Mucosa of rectum (tissue), 2 donors: ENCODE data around the gene THSD7A.

Experiments
- H3K27ac ChIP-seq, 2 donors: one replicate each; pipeline ENCODE4 v1.7.0; 2013; ENCODE audit warnings: inconsistent platforms in 2 of 2, low read depth in 2 of 2, low read length in 2 of 2
- H3K27me3 ChIP-seq, 2 donors: one replicate each; pipeline ENCODE4 v1.7.0; 2013; ENCODE audit warnings: low read length in 2 of 2; ENCODE audit not compliant: control insufficient read depth in 2 of 2, insufficient read depth in 2 of 2
- H3K36me3 ChIP-seq, 2 donors: one replicate each; pipeline ENCODE4 v1.7.0; 2013; ENCODE audit warnings: low read length in 2 of 2; ENCODE audit not compliant: control insufficient read depth in 2 of 2, insufficient read depth in 2 of 2
- H3K4me1 ChIP-seq, 2 donors: one replicate each; pipeline ENCODE4 v1.7.0; 2013; ENCODE audit warnings: low read length in 2 of 2, mild to moderate bottlenecking in 1 of 2; ENCODE audit not compliant: control insufficient read depth in 2 of 2, insufficient read depth in 2 of 2
- H3K4me3 ChIP-seq, 2 donors: one replicate each; pipeline ENCODE4 v1.7.0; 2013; ENCODE audit warnings: low read length in 2 of 2
- H3K9ac ChIP-seq, 2 donors: one replicate each; pipeline ENCODE4 v1.7.0; 2013; ENCODE audit warnings: low read length in 2 of 2, low read depth in 1 of 2, mild to moderate bottlenecking in 1 of 2
- H3K9me3 ChIP-seq, 2 donors: one replicate each; pipeline ENCODE4 v1.7.0; 2013; ENCODE audit warnings: low read length in 2 of 2; ENCODE audit not compliant: control insufficient read depth in 2 of 2
- donor health status: healthy.
- donor health status: Normal muscosa, but diverticular disease.

The THSD7A gene

DNA sequence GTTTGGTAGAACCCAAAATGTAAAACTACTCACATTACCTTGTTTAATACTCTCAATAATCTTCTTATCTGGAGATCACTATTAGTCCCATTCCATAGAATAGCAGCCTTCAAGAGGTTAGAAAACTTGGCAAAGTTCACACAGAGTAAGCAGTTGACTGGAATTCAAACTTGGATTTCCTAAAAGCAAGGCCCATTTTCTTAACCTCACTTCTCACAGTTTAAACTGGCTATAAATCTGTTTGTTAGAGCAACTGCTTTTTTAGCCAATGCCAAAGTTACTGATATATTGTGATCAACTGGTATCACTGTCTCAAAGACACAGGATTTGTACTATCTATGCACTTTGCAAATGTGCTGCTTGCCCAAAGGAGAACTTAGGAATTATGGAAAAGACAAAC is 230.2 kb downstream of the THSD7A start:
- no peaks in the 10 kb centered on the region for H3K36me3 ChIP-seq
- H3K9ac ChIP-seq = no peak overlapping the region
- no peaks in the 10 kb centered on the region for H3K4me1 ChIP-seq
- no peaks in the 10 kb centered on the region for H3K9me3 ChIP-seq
- no peaks in the 10 kb centered on the region for H3K27me3 ChIP-seq
- no peak overlapping the region for H3K4me3 ChIP-seq
- no peak overlapping the region for H3K27ac ChIP-seq

DNA sequence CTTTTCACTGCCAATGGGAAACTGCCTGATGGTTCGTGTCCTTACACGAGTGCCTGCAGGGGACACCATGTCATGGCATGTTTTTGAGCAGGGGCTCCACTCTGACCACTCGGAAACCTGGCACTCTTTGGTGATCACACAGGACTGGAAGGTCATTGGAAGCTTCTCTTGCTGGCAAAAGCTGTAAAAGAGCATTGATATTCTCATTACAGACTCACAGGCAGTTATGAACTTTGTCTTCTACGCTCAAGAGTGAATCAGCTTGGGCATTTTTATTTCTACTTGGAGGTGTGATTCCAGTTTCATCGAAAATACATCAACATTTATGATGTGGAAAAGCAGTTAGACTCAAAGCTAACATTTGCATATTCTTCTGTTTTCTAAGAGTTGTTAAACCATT is 238.7 kb downstream of the THSD7A start:
- no peaks in the 10 kb centered on the region for H3K27me3 ChIP-seq
- no peak overlapping the region for H3K4me3 ChIP-seq
- no peaks in the 10 kb centered on the region for H3K36me3 ChIP-seq
- no peak overlapping the region for H3K27ac ChIP-seq
- H3K9me3 ChIP-seq = no peaks in the 10 kb centered on the region
- H3K9ac ChIP-seq = no peak overlapping the region
- no peaks in the 10 kb centered on the region for H3K4me1 ChIP-seq

DNA sequence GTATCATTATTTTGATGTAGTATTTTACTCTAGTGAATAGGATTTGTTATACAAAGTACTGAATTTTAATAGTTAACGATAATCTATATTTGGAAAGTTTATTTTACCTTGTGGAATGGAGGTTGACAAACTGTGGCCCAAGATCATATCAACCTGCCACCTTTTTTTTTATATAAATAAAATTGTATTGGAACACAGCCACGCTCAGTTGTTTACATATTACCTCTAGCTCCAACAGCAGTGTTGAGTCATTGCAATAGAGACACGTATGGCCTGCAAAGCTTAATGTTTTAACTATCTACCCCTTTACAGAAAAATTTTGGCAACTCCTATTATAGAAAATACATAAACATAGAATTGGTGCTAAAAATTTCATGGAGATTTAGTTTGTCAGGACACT is 239.3 kb downstream of the THSD7A start:
- no peak overlapping the region for H3K27ac ChIP-seq
- no peak overlapping the region for H3K4me3 ChIP-seq

DNA sequence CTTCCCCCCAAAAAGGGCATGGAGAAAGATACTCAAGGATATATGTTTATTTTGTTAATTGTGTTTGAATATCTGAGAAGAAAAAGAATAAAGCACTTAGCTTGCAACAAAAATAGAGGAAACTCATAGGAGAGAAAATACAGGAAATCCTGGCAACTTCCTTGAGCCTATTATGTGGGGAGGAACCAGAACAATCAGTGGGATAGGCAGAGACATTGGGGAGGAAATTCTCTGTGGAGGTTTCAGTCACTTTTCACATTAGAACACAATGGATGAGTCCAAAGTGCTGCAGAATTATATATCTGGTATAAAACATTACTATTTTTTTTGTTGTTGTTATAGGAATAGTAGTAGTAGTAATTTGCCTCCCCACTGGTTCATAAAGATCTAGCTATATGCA is 240.1 kb downstream of the THSD7A start:
- Histone ChIP-seq H3K9ac (no peak overlapping the region), H3K27ac (no peak overlapping the region), H3K9me3 (no peaks in the 10 kb centered on the region), H3K4me1 (no peaks in the 10 kb centered on the region), H3K4me3 (no peak overlapping the region), H3K27me3 (no peaks in the 10 kb centered on the region), H3K36me3 (no peaks in the 10 kb centered on the region)

More for the DNA sequence above, 239.3 kb downstream of the THSD7A start:
- Histone ChIP-seq H3K9me3 (no peaks in the 10 kb centered on the region), H3K4me1 (no peaks in the 10 kb centered on the region), H3K36me3 (no peaks in the 10 kb centered on the region), H3K9ac (no peak overlapping the region), H3K27me3 (no peaks in the 10 kb centered on the region)

DNA sequence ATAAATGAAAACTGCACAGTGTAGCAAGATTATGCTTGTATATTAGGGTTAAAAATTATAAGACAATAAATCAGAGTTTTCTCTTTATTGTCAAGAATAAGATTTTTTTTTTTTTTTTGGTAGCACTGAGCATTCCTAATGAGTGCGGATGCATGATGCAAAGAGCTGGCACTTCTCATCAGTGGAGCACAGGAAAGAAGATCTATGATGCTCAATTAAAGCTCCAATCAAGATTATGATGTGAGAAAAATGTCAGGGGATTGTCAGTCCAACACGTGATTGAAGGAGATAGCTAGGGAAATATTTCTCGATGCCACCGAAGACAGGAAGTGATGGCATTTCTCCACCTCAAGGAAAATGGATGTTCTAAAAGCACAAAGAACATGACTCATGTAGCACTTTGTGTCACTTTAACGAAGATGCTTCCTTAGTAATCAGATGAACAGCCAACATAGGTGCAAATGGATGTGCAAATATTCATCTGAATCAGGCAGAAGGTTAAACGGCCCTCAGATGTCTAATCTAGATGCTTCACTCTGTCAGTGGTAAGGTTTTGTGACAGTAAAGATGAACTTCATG is 240.9 kb downstream of the THSD7A start:
- Histone ChIP-seq H3K36me3 (no peaks in the 10 kb centered on the region), H3K27me3 (no peaks in the 10 kb centered on the region), H3K27ac (no peak overlapping the region), H3K4me3 (no peak overlapping the region), H3K9me3 (no peaks in the 10 kb centered on the region), H3K9ac (no peak overlapping the region), H3K4me1 (no peaks in the 10 kb centered on the region)

DNA sequence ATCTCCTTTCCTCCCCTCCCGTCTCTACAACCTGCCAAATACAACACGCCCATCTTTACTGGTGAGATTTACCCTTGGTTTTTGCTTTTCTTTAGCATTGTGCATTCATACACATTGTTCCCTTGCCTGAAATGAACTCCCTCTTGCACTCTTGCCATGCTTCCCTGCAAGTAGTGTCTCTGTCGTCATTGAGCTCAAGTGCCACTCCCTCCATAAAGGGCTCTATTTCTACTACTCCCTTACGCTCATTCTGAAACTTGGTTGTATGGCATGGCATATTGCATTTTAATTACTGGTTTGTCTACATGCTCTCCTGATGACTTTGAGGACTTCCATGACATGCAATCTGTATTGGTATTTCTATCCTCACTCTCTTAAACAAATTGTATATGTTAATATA is 242.7 kb downstream of the THSD7A start:
- Histone ChIP-seq H3K4me1 (no peaks in the 10 kb centered on the region), H3K27ac (no peak overlapping the region), H3K27me3 (no peaks in the 10 kb centered on the region), H3K9ac (no peak overlapping the region), H3K4me3 (no peak overlapping the region), H3K9me3 (no peaks in the 10 kb centered on the region), H3K36me3 (no peaks in the 10 kb centered on the region)

DNA sequence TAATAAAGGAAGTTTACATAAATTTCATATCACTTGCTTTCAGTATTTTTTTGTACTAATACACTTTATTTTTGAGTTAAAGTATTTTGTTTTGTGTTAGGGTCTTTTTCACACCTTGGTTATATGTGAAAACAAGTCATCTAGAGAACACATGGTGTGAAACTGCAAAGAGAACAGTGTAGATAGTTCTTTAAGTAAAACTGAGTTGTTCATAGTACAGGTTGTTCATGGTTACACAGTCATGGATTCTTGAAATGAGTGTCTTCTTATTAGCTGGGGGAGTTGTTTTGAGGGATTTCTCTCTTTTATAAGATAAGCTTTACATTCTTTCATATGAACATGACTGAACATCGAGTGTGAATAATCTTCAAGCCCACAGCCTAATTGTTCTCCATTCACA is 244.2 kb downstream of the THSD7A start:
- Histone ChIP-seq H3K27me3 (no peaks in the 10 kb centered on the region), H3K4me3 (no peak overlapping the region), H3K4me1 (no peaks in the 10 kb centered on the region), H3K9me3 (no peaks in the 10 kb centered on the region), H3K9ac (no peak overlapping the region), H3K36me3 (no peaks in the 10 kb centered on the region), H3K27ac (no peak overlapping the region)

DNA sequence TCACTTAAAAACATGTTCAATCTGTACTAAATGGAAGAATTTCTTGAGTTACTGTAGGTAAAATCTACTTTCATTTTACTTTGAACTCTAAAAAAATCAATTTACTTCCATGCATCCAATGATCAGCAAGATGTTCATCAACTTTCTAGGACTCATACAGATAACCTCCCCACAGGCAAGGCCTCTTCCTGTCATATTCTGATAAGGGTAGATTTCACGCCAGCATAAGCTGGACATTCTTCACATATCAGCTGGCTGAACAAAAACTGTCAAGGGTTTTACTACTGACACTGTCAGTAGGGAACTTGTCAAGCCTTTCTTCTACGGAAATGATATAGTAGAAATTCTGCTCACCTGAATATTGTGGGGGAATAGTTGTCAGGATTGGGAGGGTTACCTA is 244.9 kb downstream of the THSD7A start:
- no peaks in the 10 kb centered on the region for H3K4me1 ChIP-seq

DNA sequence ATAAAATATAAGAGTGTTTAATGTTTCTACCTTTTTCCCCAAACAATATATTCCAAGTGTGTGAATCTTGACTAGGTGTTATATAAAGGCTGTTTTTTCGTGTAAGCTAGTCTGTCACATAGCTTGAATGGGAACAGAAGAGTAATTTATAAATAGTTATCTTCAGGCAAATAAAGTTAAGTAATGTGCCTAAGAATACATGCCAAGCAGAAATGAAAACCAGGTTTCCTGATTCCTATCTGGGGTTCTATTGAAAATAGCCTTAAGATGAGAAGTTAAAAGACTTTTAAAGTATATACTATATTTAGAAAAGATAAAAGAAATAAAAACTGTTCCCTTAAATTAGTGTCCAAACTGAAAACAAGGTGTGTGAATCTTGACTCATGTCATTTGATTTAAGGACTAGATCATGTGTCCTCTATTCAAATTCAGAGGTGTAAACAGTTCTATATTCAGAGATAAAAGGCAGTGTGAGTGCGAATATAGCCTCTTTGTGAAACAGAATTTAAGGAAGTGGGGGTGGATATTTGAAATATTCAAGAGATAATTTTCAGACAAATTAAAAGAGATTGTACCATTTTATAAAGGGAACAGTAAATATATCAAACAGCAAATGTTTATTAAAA is 247.5 kb downstream of the THSD7A start:
- H3K36me3 ChIP-seq = no peaks in the 10 kb centered on the region
- H3K27me3 ChIP-seq = no peaks in the 10 kb centered on the region
- no peak overlapping the region for H3K27ac ChIP-seq
- H3K9ac ChIP-seq = no peak overlapping the region
- H3K9me3 ChIP-seq = no peaks in the 10 kb centered on the region
- H3K4me3 ChIP-seq = no peak overlapping the region
- no peaks in the 10 kb centered on the region for H3K4me1 ChIP-seq

More for the DNA sequence above, 244.9 kb downstream of the THSD7A start:
- no peak overlapping the region for H3K9ac ChIP-seq
- H3K9me3 ChIP-seq = no peaks in the 10 kb centered on the region
- H3K27me3 ChIP-seq = no peaks in the 10 kb centered on the region
- H3K27ac ChIP-seq = no peak overlapping the region
- no peak overlapping the region for H3K4me3 ChIP-seq
- no peaks in the 10 kb centered on the region for H3K36me3 ChIP-seq

DNA sequence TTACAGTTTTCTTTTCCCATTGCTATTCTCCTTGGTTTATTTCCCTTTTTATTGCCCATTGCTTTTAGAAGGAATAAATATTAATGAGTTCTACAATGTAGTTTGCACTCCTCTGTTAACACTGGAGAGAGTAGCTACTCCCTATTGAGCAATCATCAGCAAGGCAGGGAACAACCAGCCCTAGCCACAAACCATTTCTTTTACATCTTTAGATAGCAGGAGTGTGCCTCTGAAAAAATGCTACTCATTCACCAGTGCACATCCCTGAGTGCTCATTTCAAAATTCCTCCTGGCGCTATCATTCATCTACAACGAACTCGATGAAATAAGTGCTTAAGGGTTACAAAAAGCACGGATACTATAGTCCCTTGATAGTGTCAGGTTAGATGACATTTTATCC is 252.9 kb downstream of the THSD7A start:
- H3K27ac ChIP-seq = no peak overlapping the region
- no peak overlapping the region for H3K4me3 ChIP-seq
- no peaks in the 10 kb centered on the region for H3K4me1 ChIP-seq
- no peaks in the 10 kb centered on the region for H3K9me3 ChIP-seq
- H3K27me3 ChIP-seq = no peaks in the 10 kb centered on the region
- no peaks in the 10 kb centered on the region for H3K36me3 ChIP-seq
- no peak overlapping the region for H3K9ac ChIP-seq
